Sciatic nerve (tissue), 2 donors: ENCODE results near the gene MACROD2. TPM values are rescaled to one million over a fixed set of nuclear protein-coding genes. Genes with fewer than 3 reads are reported as not detected.

Experiments
- ATAC-seq: fragments of 200-7000 bp; cut with Tn5 transposase; one replicate; pipeline ENCODE4 v1.9.1; 2020; ENCODE audit warnings: mild to moderate bottlenecking, moderate library complexity
- DNase-seq: peaks from one replicate; pipeline ENCODE4 v3.0.0-alpha.2; 2020; ENCODE audit warnings: low spot score
- intact Hi-C: fragments of 100-400 bp; cut with DNase I; formaldehyde crosslinking; loops from one replicate; pipeline ENCODE4 v1.14.2; 2022
- total RNA-seq: library from RNA; stranded (reverse); fragmentation: NEBNext Ultra II Directional; extraction: Animal tissue kit (Norgen Biotek cat#: 25700); gene quantifications from one replicate; pipeline ENCODE4 v1.2.1, GENCODE V29; 2021
- donor health status: DM: no; HTN: no; CAD: no.
- donor health status: DM: no; HTN: no; CAD: no.

MACROD2 gene
- total RNA-seq, 1 donor from 2014 or later = 13.8 TPM

DNA sequence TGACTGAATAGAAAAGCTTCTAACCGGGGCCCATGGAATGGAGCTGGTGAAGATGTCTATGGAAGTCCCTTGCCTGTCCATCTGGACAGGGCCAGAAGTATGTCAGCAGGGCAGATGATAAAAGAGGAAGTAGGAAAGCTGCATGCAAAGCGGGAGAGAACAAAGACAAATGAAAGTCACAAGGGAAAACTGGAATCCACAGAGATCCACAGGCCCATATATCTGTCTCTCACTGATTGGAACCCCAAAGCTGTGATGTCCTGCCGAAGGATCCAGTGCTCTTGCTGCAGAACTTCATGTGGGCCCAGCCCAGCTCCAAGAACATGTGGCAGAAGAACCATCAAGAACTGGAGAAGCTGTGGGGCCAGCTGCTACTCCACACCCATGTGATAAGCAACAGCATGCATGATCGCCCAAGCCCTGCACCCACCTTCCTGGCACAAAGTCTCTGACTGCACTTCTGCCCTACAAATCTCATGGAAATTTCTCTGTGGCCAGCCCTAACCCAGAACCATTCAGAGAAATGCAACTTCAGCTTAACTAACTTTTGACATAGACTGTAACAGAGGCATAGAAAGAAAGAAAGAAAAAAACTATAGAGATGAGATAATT lies 1862.0 kb downstream of the MACROD2 start:
- DNase-seq (no peak), ATAC-seq (no peak)
- intact Hi-C loops = no loop called here

DNA sequence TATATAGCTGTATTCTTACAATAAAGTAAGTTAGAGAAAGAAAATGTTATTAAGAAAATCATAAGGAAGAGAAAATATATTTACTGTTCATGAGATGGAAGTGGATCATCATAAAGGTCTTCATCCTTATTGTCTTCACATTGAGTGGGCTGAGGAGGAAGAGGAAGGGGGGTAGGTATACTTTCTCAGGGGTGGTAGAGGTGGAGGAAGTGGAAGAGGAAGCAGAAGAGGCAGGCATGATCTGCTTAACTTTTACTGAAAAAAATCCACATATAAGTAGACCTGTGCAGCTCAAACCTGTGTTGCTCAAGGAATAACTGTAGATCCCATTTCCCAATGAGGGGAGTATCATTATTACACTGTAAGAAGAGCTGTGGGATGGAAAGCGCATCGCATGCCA lies 1863.7 kb downstream of the MACROD2 start:
- no peak for ATAC-seq
- intact Hi-C loops = no loop called here
- DNase-seq = no peak

DNA sequence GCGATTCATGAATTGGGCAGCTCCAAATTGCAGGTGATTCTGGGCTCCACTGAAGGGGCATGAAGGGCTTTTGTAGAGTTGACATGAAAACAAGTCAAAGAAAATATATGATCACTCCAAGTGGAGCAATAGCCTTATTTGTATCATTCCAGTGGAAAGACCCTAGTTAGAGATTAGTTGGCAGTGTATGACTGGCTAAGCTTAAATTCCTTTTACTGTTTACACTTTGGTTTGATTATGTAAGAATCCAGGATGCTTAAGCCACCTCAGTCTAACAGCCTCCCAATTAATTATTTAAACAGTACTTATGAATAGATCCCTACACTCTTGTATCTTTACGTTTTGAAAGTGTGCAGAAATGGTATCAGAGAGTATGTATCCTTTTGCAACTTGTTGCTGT lies 1865.5 kb downstream of the MACROD2 start:
- intact Hi-C loops = no loop called here
- DNase-seq = no peak
- ATAC-seq = no peak

DNA sequence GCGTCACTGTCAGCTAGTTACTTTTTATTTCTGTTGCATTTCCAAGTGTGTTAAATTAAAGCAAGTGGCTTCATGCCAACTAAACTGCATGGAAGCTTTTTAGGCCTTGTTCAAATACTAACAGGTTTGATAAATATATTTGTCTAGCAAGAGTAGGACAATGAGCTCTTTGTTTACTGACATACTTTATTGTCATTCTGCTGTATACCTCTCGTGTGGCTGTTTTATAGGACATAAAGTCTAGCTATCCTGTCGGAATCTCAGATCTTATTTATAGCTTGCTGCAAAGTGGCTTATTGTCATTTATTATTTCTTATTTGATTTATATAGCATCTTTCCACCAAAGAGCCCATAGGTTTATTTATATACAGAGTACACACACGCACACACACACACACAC lies 1866.9 kb downstream of the MACROD2 start:
- no peak for ATAC-seq
- no peak for DNase-seq
- intact Hi-C loops = no loop called here

DNA sequence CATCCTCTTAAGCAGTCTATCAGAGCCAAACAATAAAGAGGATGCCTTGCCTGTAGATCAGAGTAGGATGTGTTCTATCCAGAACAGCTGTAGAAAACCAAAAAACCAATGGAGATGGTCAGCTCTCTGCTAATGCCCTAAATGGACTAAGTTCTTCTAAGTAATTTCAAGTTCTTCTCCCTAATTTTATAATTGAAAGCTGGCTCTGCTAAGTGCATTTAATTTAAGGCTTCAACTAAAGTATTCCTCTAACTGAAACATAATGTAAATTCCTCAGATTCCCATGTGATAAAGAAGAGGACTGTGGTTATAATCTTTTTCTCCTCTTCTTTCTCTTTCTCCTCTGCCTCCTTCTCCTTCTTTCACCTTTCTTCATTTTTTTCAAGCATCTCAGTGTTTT lies 1868.4 kb downstream of the MACROD2 start:
- intact Hi-C loops = no loop called here
- ATAC-seq (no peak), DNase-seq (no peak)

DNA sequence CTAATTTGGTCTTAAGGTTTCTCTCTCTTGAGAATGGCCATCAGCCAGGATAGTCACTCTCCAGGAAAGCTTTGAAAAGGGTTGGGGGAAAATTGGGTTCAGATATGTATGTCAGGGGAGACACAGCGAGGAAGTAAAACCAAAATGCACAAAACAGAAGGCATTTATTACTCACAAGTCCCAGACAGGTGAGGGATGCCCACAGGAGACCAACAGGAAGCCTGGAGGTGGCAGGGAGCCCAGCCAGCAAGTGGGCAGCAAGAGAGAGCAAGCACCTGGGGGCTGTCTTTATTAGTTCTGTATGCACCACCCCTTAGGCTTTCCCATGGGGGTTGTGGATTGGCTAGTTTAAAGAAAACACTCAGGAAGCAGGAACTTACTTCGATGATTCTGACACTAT lies 1870.2 kb downstream of the MACROD2 start:
- intact Hi-C loops = no loop called here
- ATAC-seq = no peak

DNA sequence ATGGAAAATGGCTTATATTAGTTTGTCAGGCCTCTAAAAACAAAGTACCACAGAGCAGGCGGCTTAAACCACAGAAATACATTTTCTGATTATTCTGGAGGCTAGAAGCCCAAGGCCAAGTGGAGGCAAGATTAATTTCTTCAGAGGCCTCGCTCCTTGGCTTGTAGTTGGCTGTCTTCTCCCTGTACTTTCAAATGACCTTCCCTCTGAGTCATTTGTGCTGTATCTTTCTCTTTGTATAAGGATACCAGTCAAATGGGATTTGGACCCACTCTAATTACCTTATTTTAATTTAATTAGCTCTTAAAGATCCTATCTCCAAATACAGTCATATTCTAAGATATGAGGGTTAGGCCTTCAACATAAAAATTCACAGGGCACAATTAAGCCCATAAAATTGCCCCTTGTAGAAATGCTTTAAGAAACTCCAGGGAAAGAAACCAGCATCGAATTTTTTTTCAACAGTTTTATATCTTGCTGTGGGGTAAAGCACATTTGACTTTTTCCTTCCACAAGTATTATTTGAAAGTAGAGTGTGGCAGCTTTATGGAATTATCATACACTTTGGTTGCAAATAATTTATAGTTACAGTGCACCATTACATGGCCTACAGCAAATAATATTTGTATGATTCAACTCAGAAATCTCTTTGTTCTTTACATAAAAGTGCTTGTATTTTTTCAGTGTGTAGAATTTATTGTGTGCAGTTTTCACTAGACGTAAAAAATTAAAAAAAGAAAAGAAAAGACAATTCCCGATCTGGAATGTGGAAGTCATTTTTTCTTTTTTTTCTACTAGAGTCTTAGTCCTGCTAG lies 1871.8 kb downstream of the MACROD2 start:
- intact Hi-C loops = no loop called here
- ATAC-seq = no peak

More for the DNA sequence above, 1870.2 kb downstream of the MACROD2 start:
- no peak for DNase-seq

DNA sequence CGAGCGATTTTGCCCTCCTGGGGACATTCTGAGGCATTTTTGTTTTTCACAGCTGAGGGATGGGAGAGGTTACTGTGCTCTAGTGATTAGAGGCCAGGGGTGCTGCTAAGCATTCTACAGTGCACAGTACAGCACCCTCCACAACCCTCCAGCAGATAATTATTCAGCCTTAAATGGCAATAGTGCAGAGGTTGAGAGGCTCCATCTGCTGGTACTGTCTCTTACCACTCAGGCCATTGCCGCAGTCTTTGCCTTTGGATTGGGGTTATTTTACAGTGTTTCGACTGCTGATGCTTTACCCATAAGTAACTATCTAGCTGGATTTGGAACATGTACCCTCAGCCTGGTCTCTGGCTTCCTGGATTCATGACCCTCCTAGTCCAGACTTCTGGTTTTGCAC lies 1872.6 kb downstream of the MACROD2 start:
- ATAC-seq (no peak), DNase-seq (no peak)
- intact Hi-C loops = no loop called here

More for the DNA sequence above, 1871.8 kb downstream of the MACROD2 start:
- no peak for DNase-seq

DNA sequence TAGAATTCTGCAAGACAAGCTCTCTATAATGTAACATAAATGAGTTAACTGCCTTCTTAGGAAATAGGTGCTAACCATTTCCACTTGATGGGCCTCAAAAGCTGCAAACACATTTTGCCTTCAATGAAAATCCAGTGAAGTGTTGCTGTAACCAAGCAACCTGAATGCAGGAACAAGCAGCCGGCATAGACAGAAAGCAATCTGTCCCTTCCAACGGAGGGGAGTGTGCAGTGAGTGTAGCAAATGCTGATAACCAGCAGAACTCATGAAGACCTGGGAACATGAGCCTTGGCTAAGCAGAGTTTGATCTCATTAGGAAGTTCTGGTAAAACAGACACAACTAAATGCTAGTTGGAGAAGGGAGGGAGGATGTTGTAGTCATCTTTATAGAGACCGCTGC lies 1880.1 kb downstream of the MACROD2 start:
- intact Hi-C loops = no loop called here
- DNase-seq (no peak), ATAC-seq (no peak)

DNA sequence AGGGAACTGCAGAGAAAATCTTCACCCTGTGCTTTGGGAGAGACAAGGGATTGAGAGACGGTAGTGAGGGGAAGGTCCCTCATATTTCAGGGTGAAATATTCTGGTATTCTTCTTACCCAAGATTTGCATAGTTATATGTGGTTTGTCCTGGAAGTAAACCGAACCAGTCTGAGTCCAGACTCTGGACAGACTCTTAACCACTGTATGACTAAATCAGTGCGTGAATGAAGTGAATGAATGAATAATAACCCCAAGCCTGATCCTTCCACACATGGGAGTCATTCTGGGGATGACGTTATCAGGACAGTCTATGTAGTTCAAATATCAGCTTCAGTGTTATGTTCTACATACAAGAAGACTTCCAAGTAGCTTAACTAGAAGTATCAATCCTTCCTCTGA lies 1887.2 kb downstream of the MACROD2 start:
- no peak for ATAC-seq
- intact Hi-C loops = no loop called here

DNA sequence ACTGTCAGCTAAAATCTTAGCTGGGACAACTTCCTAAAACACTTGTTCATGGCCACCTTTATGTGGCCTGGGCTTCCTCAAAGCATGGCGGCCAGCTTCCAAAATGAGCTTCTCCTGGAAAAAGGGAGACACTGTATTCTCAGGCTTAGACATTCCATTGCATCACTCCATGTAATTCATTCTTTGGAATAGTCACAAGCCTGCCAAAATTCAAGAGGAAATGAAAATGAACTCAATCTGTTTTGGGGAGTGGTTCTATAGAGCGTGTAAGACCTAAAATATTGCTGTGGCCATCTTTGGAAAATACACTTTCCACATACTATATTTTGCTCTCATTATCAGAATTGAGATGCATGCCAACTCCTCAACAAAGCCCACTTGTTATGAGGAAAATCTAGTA lies 1890.9 kb downstream of the MACROD2 start:
- DNase-seq = no peak
- intact Hi-C loops = no loop called here
- no peak for ATAC-seq

More for the DNA sequence above, 1887.2 kb downstream of the MACROD2 start:
- DNase-seq = no peak

DNA sequence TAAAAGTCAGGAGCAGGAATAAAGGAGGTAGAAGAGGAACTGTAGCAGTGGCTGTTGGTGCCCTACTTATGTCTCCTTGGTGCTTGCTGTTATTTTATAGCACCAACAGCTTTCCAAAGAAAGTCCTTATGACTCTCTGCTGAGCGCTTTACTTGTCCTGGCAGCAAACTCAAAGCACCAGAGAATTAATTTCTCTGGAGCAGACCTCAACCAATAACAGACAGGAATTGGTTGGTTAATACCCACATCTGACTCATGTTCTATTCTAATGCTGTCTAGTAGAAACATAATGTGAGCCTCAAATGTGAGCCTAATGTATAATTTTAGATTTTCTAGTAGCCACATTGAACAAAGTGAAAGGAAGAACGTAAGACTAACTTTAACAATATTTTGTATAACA lies 1892.1 kb downstream of the MACROD2 start:
- ATAC-seq = no peak
- intact Hi-C loops = no loop called here
- DNase-seq = no peak

DNA sequence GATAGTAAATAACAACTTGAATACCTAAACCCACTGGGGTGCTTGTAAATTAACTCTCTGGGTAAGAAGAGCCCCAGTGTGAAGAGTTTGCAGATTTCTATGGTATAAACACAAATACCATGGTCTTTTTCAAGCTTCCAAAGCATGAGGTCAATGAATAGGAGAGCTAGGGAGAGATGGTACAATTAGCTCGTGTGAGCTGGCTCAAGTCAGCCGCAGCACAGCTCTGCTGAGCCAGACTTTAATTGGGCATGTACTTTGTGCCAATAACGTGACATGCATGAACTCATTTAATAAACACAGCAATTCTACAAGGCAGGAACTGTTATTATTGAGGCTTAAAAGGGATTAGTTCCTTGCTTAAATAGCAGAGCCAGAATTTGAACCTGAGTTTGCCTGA lies 1893.7 kb downstream of the MACROD2 start:
- DNase-seq = no peak
- intact Hi-C loops = no loop called here
- ATAC-seq = no peak

DNA sequence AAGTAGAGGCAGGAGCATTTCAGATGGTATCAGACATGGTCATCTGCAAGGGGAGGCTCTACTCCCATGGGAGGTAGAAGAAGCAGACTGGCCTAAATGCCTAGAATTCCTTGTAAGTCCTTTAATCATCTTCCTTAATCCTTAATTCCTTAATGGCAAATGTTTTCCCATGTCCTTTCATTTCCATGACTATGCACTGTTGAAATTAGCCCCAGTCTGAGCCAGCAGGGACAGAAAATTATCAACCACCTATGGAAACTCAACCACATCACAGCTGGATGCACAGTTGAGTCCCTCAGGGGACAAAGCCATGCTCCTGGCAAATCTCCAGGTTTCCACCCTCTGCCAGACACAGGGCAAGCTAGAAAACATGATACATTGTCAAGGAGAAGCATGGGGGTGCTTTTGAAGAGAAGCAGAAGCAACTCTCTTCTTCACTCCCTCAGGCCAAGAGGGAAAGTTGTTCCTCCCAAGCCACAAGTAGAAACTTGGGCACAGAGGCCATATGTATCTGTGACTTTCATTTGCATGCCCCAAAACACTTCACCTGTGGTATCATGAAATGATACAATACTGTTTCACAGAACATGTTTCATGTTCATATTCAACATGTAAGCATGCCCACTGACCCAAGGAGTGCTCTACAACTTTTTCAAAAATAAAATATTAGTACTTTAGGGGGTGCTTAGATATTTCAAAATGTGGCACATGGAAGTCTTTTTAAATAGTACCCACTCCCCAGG lies 1894.4 kb downstream of the MACROD2 start:
- intact Hi-C loops = no loop called here
- no peak for DNase-seq
- no peak for ATAC-seq

DNA sequence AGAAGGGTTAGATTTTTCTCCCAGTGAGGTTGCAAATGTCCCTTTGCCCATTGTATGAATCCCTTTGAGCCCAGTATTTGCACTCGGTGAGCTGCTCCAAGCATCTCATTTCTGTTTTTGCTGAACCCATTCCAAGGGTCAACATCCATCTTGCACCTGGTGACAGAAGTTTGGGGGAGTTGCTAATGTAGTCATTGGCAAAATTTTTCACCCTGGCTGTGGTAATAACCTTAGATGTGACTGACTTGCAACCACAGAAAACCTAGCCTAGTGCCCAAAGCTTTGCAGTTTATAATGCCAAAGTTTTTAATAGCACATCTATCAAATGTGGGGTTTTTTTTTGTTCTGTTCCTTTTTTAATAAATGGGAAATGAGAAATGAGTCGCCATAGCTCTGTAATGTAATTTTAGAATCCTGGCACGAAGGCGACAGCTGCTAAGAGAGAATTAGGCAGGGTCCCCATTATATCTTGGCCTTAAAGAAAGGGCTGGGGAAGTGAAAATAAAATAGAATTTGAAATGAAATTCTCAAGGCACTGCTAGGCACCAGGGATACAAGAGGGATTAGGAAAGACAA lies 1895.2 kb downstream of the MACROD2 start:
- no peak for DNase-seq
- intact Hi-C loops = no loop called here
- ATAC-seq = no peak

DNA sequence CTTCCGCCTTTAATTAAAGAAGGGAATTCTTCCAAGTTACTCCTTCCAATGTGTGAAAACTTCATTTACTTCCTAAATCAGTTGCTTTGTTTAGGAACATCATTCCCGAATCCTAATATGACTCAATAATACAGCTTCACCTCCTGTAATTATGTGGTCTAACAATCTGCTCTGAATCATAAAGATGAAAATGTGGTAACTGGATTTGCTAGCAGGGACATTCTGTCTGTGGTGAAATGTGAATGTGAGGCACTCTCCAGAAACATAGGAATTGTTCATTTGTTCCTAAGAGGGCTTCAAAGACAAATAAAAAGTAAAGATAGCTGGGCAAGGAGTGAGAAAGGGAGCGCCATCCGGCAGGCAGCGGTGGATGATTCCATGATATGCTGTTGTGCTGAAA lies 1899.8 kb downstream of the MACROD2 start:
- DNase-seq = no peak
- intact Hi-C loops = no loop called here
- ATAC-seq = no peak

DNA sequence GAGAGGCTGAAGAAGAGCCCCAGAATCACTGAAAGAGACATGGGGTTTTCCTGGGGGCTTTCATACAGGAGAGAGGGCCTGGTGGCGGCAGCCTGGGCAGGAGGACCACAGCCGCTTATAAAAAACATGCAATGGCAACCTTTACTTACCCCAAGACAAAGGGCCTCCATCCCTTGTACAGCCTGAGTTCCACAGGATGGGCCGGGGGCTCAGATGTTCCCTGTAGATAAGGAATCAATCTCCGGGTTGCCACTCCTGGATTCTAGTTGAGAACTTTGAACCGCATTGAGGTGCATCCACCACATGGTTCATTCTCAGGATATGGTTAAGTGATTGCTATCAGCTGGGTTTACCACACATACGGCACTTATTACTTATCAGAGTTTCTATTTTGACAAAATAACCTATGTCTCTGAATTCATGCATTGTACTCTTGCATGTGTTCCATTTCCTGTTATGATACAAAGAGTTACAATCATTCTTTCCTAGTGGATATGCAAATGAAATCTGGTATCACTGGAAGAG lies 1900.3 kb downstream of the MACROD2 start:
- ATAC-seq (no peak), DNase-seq (no peak)
- intact Hi-C loops = no loop called here

DNA sequence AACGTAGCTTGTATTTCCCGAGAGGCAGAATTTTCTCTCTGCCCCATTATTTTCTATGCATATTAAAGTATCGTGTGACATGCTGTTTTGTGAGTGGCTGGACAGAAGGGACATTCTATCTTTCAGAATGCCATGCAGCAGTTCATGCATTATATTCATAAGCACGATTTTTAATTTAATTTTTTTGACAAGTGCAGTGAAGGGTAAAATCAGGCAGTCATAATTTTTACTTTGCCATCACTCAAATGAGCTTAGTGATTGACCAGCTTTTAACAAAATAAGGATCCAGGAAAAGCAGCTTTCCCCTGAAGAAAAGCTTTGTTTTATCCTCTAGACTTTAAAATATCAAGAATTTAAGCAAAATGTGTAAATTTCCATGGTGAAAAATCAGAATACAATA lies 1904.7 kb downstream of the MACROD2 start:
- DNase-seq (no peak), ATAC-seq (no peak)
- intact Hi-C loops = no loop called here

DNA sequence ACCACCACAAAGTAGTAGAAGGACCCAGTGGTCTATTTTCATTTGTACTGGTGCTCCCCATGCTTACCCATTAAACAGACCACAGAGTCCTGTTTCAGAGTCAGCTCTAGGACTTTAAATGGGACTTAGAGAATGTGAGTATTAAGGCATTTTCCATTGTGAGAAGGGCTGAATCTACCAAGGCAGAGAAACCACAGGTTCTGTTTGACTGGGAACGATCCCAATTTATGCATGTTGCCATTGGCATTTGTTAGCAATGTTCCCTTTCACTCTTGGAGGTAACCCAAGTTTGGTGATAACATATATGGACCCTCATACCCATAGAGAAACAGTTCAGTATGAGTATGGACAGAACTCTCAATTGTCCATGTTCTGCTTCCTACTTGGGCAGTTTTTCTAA lies 1905.1 kb downstream of the MACROD2 start:
- DNase-seq = no peak
- no peak for ATAC-seq
- intact Hi-C loops = no loop called here

DNA sequence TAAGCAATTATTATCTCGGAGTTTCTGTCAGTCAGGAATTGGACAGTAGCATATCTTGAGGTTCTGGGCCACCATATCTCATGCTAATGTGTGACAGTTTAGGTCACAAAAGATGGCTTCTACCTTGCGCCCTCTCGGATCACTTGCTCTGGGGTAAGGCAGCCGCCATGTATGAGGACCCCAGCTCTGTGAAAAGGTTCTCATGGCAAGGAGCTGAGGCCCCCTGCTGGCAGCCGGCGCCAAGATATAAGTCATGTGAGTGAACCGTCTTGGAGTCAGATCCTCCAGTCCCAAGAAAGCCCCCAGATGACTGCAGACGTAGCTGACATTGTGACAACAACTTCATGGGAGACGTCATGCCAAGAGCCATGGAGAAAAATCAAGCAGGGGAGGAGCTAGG lies 1907.2 kb downstream of the MACROD2 start:
- DNase-seq (no peak), ATAC-seq (no peak)
- intact Hi-C loops = no loop called here
